Ovary (tissue), 3 donors: Measurements from ENCODE around the gene S100A10.

Source experiments
- CTCF ChIP-seq, 3 donors: fragments of 450-650 bp in 2 of 3; fragments of 200-600 bp in 1 of 3; IDR thresholded peaks; one replicate each; pipeline versions ENCODE4 v1.5.1 to v1.8.0; 2016 to 2022; ENCODE audit warnings: antibody characterized with exemption in 3 of 3, mild to moderate bottlenecking in 1 of 3
- EP300 ChIP-seq: sonication (generic); formaldehyde crosslinking; IDR thresholded peaks from one replicate; pipeline ENCODE4 v1.6.1; 2017; ENCODE audit warnings: antibody characterized with exemption
- POLR2A ChIP-seq: fragments of 450-650 bp; IDR thresholded peaks from one replicate; pipeline ENCODE4 v1.6.1; 2017; ENCODE audit warnings: antibody characterized with exemption, mild to moderate bottlenecking, moderate library complexity
- donor health status: DM: no; HTN: no; CAD: no.

GRCh38 chr1:152039461-152039860, 45.8 kb upstream of the S100A10 start:
- TF ChIP-seq CTCF (IDR thresholded peaks at IDR 0.05) = no peak
- TF ChIP-seq EP300 = no peak
- TF ChIP-seq POLR2A = no peak
